HG03025 (cell line): ENCODE data around the gene MEF2C.
"Not testable (repeated sequence)": the region's sequence is repeated elsewhere in the genome, so short reads cannot be mapped to it uniquely, and the experiment has no call there.

ENCODE experiments used
- ATAC-seq: cut with Tn5 transposase; IDR thresholded peaks from one replicate; pipeline ENCODE4 v1.9.1; 2021; ENCODE audit warnings: mild to moderate bottlenecking, moderate library complexity; ENCODE audit not compliant: unreplicated experiment, low FRiP score

The MEF2C gene

GRCh38 chr5:88808153-88808552 lies 74.8 kb downstream of the MEF2C start:
- peak; percentile 63 for ATAC-seq

GRCh38 chr5:88807327-88807726 lies 75.7 kb downstream of the MEF2C start:
- ATAC-seq, result no peak

- no peak for ATAC-seq
Observed at GRCh38 chr5:88806338-88806737, 76.6 kb downstream of the MEF2C start.

- no peak for ATAC-seq
Observed at GRCh38 chr5:88805151-88805784, 77.7 kb downstream of the MEF2C start.

GRCh38 chr5:88804444-88804843 lies 78.5 kb downstream of the MEF2C start:
- ATAC-seq, result no peak

- no peak for ATAC-seq
Observed at GRCh38 chr5:88803309-88803708, 79.7 kb downstream of the MEF2C start.

GRCh38 chr5:88799938-88800535 lies 82.9 kb downstream of the MEF2C start:
- no peak for ATAC-seq

- not testable (repeated sequence) for ATAC-seq
Observed at GRCh38 chr5:88798933-88799332, 84.1 kb downstream of the MEF2C start.

- ATAC-seq, result not testable (repeated sequence)
Observed at GRCh38 chr5:88793797-88794196, 89.2 kb downstream of the MEF2C start.

- no peak for ATAC-seq
Observed at GRCh38 chr5:88792144-88792840, 90.7 kb downstream of the MEF2C start.

GRCh38 chr5:88787856-88788255 lies 95.1 kb downstream of the MEF2C start:
- no peak for ATAC-seq

GRCh38 chr5:88786789-88787188 lies 96.2 kb downstream of the MEF2C start:
- ATAC-seq, result no peak

- no peak for ATAC-seq
Observed at GRCh38 chr5:88785746-88786565, 97.0 kb downstream of the MEF2C start.

GRCh38 chr5:88782571-88782970 lies 100.4 kb downstream of the MEF2C start:
- ATAC-seq, result no peak

- no peak for ATAC-seq
Observed at GRCh38 chr5:88780736-88781135, 102.2 kb downstream of the MEF2C start.

- no peak for ATAC-seq
Observed at GRCh38 chr5:88778736-88779135, 104.2 kb downstream of the MEF2C start.

GRCh38 chr5:88776692-88777091 lies 106.3 kb downstream of the MEF2C start:
- ATAC-seq, result no peak

- no peak for ATAC-seq
Observed at GRCh38 chr5:88772831-88773230, 110.2 kb downstream of the MEF2C start.

- ATAC-seq, result no peak
Observed at GRCh38 chr5:88772047-88772446, 110.9 kb downstream of the MEF2C start.

- ATAC-seq, result no peak
Observed at GRCh38 chr5:88770276-88771257, 112.4 kb downstream of the MEF2C start.
